Thyroid gland (tissue), 4 donors: ENCODE data around the gene PBX1. TPM values are rescaled to one million over a fixed set of nuclear protein-coding genes. Genes with fewer than 3 reads are reported as not detected.

ENCODE experiments used
- DNase-seq, 2 donors: peaks; one replicate each; pipeline ENCODE4 v3.0.0-alpha.2; 2019
- H3K27ac ChIP-seq, 3 donors: fragments of 200-600 bp; sonication (generic); 1 replicate in 2 of 3; 2 replicates in 1 of 3; pipeline ENCODE4 v1.5.1; 2016 to 2019; ENCODE audit warnings: mild to moderate bottlenecking in 1 of 3, moderate library complexity in 1 of 3
- H3K27me3 ChIP-seq: fragments of 200-600 bp; sonication (generic); one replicate; pipeline ENCODE4 v1.5.1; 2019
- H3K36me3 ChIP-seq, 2 donors: fragments of 200-600 bp; sonication (generic); one replicate each; pipeline ENCODE4 v1.5.1; 2016 to 2019
- H3K4me1 ChIP-seq, 2 donors: fragments of 200-600 bp; sonication (generic); one replicate each; pipeline ENCODE4 v1.5.1; 2017 to 2019
- H3K4me3 ChIP-seq, 3 donors: fragments of 200-600 bp; sonication (generic); replicated peaks in 1 of 3; 1 replicate in 2 of 3; 2 replicates in 1 of 3; pipeline ENCODE4 v1.5.1; 2016; ENCODE audit warnings: mild to moderate bottlenecking in 1 of 3
- H3K9me3 ChIP-seq: fragments of 200-600 bp; sonication (generic); one replicate; pipeline ENCODE4 v1.5.1; 2017
- CTCF ChIP-seq, 6 experiments: fragments of 200-600 bp in 3 of 6; fragments of 450-650 bp in 3 of 6; sonication (generic) in 3 of 6; IDR thresholded peaks; one replicate each; pipeline ENCODE4 v1.5.1; 2016 to 2019; ENCODE audit warnings: antibody characterized with exemption in 6 of 6, mild to moderate bottlenecking in 2 of 6, inconsistent platforms in 1 of 6, moderate library complexity in 1 of 6
- POLR2A ChIP-seq, 2 donors: fragments of 450-650 bp; IDR thresholded peaks; one replicate each; pipeline ENCODE4 v1.6.1; 2017; ENCODE audit warnings: antibody characterized with exemption in 2 of 2, mild to moderate bottlenecking in 2 of 2, moderate library complexity in 1 of 2
- WGBS, 2 donors: methylation state at CpG; one replicate each; pipeline ENCODE4 v1.1.5; 2017; 5-methylcytosine and 5-hydroxymethylcytosine counted together
- intact Hi-C: fragments of 100-400 bp; cut with DNase I; formaldehyde crosslinking; loops from one replicate; pipeline ENCODE4 v1.15.1; 2023
- total RNA-seq, 4 donors: library from RNA; depleted of rRNA; stranded (reverse); fragments of >200 nt; gene quantifications; one replicate each; pipeline ENCODE4 v1.2.3, GENCODE V29; 2016

The PBX1 gene
- total RNA-seq, 4 donors from 2014 or later, result 79.0 to 159 (median 102) TPM

GRCh38 chr1:164607351-164607750, 48.4 kb downstream of the PBX1 start:
- H3K27ac ChIP-seq, result no peak overlapping the region
- TF ChIP-seq POLR2A (IDR thresholded peaks at IDR 0.05) (no peak), CTCF (IDR thresholded peaks at IDR 0.05) (no peak)
- peaks cover 60 to 62% of the 10 kb centered on the region in 2 donors for H3K4me1 ChIP-seq

GRCh38 chr1:164608651-164609057, 49.7 kb downstream of the PBX1 start:
- Histone ChIP-seq H3K27me3 (no peaks in the 10 kb centered on the region), H3K9me3 (no peaks in the 10 kb centered on the region), H3K36me3 (no peaks in the 10 kb centered on the region), H3K4me3 (no peak overlapping the region), H3K4me1 (peaks cover 61 to 62% of the 10 kb centered on the region in 2 donors), H3K27ac (no peak overlapping the region)
- intact Hi-C loops, result no loop called here
- no peak for TF ChIP-seq POLR2A (IDR thresholded peaks at IDR 0.05)
- TF ChIP-seq CTCF (IDR thresholded peaks at IDR 0.05), result no peak
- DNase-seq, result no peak

More at GRCh38 chr1:164607351-164607750, 48.4 kb downstream of the PBX1 start:
- intact Hi-C loops, result no loop called here
- DNase-seq, result no peak
- Histone ChIP-seq H3K4me3 (no peak overlapping the region), H3K9me3 (no peaks in the 10 kb centered on the region), H3K27me3 (no peaks in the 10 kb centered on the region), H3K36me3 (no peaks in the 10 kb centered on the region)
- 86 to 92% methylated on average over 3 of the region's 3 CpGs for WGBS, 2 donors

- Histone ChIP-seq H3K36me3 (no peaks in the 10 kb centered on the region), H3K27me3 (no peaks in the 10 kb centered on the region), H3K9me3 (no peaks in the 10 kb centered on the region), H3K4me3 (no peak overlapping the region), H3K27ac (no peak overlapping the region), H3K4me1 (peaks cover 62 to 63% of the 10 kb centered on the region in 2 donors)
- WGBS, 2 donors, result 85 to 89% methylated on average over 3 of the region's 3 CpGs
- DNase-seq, result no peak
- intact Hi-C loops, result no loop called here
- no peak for TF ChIP-seq POLR2A (IDR thresholded peaks at IDR 0.05)
- TF ChIP-seq CTCF (IDR thresholded peaks at IDR 0.05), result no peak
Measured at GRCh38 chr1:164609089-164609488, 50.1 kb downstream of the PBX1 start.

GRCh38 chr1:164610538-164611222, 51.7 kb downstream of the PBX1 start:
- intact Hi-C loops, result no loop called here
- no peaks in the 10 kb centered on the region for H3K27me3 ChIP-seq
- H3K4me3 ChIP-seq, result no peak overlapping the region
- H3K36me3 ChIP-seq, result no peaks in the 10 kb centered on the region
- H3K4me1 ChIP-seq, result peaks cover 63 to 65% of the 10 kb centered on the region in 2 donors
- TF ChIP-seq POLR2A (IDR thresholded peaks at IDR 0.05), result no peak
- TF ChIP-seq CTCF (IDR thresholded peaks at IDR 0.05), result no peak
- H3K27ac ChIP-seq, result peak overlapping the region; percentile 77 to 84 (median 80)
- no peak for DNase-seq
- 72 to 94% methylated on average over 3 of the region's 3 CpGs for WGBS, 2 donors
- no peaks in the 10 kb centered on the region for H3K9me3 ChIP-seq

- no peaks in the 10 kb centered on the region for H3K9me3 ChIP-seq
- no peak overlapping the region for H3K4me3 ChIP-seq
- no peaks in the 10 kb centered on the region for H3K36me3 ChIP-seq
- peak; percentile 83 to 87 for DNase-seq
- peak overlapping the region; percentile 77 to 84 (median 80) for H3K27ac ChIP-seq
- peaks cover 71 to 72% of the 10 kb centered on the region in 2 donors for H3K4me1 ChIP-seq
- intact Hi-C loops, result no loop called here
- TF ChIP-seq POLR2A (IDR thresholded peaks at IDR 0.05), result peak in 1 of 2 donors; percentile 82
- TF ChIP-seq CTCF (IDR thresholded peaks at IDR 0.05), result no peak
- H3K27me3 ChIP-seq, result no peaks in the 10 kb centered on the region
- 48 to 53% methylated on average over 11 of the region's 11 CpGs for WGBS, 2 donors
Measured at GRCh38 chr1:164611754-164612642, 53.0 kb downstream of the PBX1 start.
